GM15510 (cell line): Measurements from ENCODE around the gene SDR42E1.

Experiments
- POLR2A ChIP-seq: IDR thresholded peaks from 3 replicates; pipeline ENCODE4 v1.6.1; 2011; ENCODE audit warnings: borderline replicate concordance; ENCODE audit not compliant: insufficient read length; ENCODE audit errors: extremely low read depth

SDR42E1 gene

DNA sequence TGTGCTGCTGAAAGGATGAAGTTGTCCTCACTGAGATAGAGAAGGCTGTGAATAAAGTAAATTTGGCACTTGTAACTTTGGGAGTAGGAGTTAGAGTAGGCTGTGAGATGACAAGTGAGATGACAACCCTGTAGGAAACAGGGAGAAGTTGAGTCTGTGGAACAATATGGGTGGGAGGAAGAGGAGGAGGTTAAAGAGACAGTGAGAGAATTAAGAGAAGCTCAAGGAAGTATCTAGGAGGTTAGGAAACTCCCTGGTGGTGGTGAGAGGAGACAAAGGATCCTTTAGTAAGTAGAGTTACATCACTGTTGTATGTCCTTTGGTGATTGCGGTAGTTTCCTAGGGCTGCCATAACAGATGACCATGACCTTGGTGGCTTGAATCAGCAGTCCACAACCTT is 13.0 kb upstream of the SDR42E1 start:
- TF ChIP-seq POLR2A = no peak

DNA sequence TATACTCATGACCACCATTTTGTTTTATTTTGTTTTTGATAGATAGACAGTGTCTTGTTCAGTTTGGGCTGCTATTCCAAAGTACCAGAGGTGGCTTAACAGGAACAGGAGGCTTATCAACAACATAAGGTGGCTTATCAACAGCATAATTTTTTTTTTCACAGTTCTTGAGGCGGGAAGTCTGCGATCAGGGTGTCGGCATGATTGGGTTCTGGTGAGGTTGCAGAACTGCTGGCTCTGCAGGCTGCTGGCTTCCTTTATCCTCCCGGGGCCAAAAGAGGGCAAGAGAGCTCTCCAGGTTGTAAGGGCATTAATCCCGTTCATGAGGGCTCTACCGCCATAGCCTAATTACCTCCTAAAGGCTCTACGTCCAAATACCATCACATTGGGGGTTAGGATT is 11.9 kb upstream of the SDR42E1 start:
- TF ChIP-seq POLR2A = no peak

DNA sequence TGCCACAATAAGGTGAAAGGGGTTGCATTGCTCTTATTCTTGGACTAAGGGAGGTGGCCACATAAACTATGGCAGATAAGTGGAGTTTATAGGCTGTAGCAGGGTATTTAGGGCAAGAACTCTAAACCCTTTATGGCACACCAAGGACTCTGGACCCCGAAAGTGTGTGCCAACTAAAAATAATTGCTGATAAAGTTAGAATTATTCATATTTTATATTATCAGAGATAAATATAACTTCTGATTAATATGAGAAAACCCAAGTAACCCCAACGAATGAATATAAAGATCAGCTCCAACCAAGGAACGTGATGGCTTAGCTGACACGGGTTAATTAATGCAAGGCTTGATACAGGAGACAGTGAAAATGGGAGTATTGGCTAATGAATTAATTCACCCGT is 8.8 kb upstream of the SDR42E1 start:
- TF ChIP-seq POLR2A = no peak

DNA sequence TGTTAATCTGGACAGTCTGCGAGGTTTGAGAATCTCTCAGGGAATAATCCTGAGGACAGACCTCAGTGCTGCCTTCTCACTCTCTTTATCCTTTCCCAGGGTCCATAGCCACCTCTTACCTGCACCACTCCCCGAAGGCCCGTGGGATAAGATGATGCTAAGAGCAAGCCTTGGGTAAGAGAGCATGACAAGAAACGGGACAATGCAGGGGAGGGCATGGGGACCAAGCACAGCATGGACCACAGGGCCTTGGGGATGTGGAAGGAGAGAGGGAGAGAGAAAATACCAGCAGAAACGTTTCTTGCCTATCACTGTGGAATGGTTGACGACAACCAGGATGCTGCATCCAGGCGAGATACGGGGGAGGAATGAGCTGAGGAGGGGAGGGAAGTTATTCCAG is 8.3 kb upstream of the SDR42E1 start:
- no peak for TF ChIP-seq POLR2A

DNA sequence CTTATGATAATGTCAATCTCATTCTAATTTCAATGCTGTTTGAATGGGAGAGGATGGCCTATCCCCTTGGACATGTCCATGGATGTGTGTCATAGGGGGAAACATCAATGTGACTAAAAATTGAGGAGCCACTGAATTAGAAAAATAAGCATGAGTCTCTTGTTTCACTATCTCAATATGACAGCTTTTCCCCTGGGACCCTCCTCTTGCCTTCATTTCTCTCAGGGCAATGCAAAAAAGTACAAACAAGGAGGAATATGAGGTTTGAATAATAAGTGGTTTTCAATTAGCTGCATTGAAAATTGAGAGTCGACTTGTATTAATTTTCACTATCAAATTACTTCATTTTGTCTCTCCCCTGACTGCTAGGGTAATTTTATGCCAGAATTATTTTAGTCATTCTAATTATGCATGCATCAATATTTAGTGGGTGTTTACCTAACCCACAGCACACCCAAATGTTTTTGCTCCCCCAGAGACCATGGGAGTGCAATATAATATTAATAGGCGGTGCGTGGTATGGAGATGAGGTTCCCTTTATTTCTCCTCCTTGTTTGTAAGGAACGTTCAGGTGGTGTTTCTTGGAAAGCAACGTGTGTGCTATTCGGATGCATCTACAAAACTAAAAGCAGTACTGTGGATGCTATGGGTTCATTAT is 6.8 kb upstream of the SDR42E1 start:
- TF ChIP-seq POLR2A = no peak

DNA sequence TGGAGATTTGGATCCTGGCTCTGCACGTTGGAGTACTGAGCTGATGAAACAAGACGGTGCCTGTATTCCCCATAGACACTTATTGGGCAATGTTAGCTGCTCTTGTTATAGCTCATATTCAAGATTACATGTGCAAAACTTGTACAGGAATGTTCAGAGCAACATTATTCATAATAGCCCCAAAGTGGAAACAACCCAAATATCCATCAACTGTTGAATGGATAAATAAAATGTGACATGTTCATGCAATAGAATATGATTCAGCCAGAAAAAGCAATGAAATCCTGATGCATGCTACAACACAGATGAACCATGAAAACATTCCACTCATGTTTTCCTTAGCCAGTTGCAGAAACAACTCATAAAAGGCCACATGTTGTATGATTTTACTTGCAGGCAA is 5.7 kb upstream of the SDR42E1 start:
- no peak for TF ChIP-seq POLR2A

DNA sequence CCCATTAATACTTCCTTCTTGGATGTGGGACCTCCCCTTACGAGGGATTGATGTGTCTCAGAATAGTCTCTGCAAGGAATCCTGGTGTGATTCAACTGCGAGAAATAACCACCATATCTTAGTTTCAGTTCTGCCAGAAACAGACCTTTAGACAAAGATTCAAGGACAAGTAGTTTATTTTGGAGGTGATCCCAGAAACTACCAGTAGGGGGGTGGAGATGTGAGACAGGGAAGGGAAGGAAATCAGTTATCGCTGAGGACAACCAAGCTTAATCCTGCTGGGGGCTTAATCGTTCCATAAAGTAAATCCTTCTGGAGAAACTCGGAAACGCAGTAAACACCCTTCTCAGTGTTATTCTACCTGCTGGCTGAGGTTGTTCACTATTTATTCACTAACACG is 5.0 kb upstream of the SDR42E1 start:
- no peak for TF ChIP-seq POLR2A

DNA sequence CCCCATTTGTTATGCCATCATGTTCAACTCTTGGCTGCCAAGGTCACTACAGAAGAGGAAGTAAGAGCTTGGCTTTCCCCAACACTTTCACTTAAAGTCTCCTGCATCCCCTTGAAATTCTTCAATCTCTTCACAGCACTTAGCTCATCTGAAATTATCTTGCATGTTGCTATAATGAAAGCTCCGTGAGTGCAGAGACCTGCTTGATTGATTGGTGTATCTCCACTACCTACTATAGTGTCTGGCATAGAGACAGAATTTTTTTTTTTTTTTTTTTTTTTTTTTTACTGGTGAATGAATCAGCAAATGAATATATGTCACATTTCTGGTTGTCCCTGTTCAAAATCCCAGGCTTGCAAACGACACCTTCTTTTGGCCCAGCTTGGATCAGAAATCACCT is 1.9 kb upstream of the SDR42E1 start:
- no peak for TF ChIP-seq POLR2A

DNA sequence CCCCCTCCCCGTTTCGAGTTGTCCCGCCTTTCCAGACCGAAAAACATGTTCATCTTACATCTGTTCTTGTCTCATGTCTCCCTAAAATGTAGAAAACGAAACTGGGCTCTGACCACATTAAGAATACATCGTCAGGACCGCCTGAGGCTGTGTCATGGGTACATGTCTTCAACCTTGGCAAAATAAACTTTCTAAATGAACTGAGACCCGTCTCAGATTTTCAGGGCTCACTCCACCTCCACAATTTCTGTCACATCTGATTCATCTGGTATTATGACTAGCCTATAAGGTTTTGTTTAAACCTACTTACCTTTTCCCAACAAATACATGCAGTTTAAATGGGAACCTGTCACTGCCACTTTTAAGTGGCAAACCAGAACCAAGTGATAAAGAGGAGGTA is 621 bp downstream of the SDR42E1 start:
- no peak for TF ChIP-seq POLR2A

DNA sequence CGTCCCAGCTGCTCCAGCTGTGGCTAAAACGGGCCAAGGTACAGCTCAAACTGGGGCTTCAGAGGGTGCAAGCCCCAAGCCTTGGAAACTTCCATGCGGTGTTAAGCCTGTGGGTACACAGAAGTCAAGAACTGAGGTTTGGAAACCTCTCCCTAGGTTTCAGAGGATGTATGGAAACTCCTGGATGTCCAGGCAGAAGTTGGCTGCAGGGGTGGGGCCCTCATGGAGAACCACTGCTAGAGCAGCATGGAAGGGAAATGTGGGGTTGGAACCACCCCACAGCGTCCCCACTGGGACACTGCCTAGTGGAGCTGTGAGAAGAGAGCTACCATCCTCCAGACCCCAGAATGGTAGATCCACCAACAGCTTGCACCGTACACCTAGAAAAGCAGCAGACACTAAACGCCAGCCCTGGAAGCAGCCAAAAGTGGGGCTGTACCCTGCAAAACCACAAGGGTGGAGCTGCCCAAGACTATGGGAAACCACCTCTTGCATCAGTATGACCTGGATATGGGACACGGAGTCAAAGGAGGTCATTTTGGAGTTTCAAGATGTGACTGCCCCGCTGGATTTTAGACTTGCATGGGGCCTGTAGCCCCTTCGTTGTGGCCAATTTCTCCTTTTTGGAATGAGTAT is 2.2 kb downstream of the SDR42E1 start:
- no peak for TF ChIP-seq POLR2A

DNA sequence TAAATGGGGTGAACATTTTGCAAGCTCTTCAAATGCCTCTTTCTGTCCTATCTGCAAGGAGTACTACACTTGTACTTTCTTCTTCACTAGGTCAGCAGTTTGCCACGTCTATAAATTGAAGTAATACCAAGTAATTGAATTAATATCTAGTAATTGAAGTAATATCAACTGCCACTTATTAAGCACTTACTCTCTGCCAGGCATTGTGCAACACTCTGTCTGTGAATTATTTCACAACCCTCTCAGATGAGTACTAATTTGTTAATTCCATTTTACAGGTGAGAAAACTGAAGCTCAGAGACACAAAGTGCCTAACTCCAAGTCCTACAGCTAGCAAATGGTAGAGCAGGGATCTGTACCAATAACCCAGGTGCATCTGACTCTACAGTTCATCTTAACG is 4.1 kb downstream of the SDR42E1 start:
- no peak for TF ChIP-seq POLR2A

DNA sequence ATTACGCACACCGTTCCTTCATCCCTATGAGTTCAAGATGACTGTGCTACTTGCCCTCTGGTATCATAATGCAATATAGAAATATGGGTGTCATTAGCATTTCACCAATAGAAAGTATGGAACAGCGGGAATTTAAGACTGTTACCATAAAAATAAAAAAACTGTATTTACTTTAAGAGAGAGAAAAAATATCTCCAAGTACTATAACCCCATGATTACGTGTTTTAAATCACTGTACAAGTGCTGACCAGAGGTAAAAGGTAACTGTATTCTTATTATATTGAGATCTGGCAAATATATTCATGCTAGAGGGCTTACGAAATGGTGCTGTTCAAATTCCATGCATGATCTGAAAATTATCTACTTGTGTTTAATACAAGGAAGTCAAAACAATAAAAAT is 5.2 kb downstream of the SDR42E1 start:
- TF ChIP-seq POLR2A = no peak

DNA sequence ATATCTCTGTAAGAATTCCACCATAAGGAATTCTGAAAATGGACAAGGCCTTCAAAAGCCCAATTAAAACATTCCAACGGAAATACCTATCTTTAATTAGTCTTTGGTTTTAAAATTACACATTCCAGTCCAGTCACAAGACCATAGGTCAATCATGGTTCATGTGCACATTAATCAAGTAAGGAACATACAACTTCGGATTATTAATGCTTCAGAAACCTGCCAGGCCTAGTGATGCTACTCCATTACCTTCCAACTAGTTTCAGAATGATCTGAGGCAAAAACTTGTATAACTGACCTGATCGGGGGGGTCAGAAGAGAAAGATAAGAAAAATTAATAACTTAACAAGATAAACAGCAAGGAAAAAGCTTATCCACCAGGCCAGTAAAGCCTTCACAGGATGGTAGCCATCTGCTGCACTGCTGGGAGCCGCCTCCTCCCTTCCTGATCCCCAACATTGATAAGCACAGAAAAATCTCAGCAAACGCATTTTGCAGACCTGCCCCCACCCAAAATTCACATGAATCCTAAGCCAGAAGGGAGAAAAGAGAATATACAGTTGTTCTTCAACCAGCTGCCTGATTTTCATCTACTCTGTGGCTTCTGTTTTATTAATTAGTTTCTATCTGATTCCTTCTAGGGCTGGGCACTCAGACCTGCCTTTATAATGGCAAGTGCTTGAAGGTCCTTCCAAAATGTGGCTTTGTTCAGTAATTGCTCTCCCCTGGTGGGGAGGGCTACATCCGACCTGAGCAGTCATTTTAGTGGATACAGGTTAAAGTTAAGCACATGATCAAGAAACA is 6.0 kb downstream of the SDR42E1 start:
- TF ChIP-seq POLR2A = no peak

DNA sequence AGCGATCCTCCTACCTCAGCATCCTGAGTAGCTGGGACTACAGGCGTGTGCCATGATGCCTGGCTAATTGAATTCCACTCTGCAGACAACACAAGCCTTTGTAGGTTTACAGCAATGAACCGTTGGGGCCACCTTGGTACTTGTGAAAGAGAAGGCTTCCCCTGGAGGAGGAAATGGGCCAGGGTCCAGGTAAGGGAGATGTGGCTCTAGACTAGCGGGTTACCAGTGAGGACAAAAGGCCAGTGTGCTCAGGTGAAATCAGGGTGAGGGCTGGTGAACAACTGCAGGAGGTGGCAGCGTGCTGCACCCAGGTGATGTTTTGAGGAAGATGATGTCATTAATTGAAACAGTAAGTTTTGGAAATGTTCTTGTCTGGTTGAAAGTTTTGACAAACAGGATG is 6.7 kb downstream of the SDR42E1 start:
- TF ChIP-seq POLR2A = no peak

DNA sequence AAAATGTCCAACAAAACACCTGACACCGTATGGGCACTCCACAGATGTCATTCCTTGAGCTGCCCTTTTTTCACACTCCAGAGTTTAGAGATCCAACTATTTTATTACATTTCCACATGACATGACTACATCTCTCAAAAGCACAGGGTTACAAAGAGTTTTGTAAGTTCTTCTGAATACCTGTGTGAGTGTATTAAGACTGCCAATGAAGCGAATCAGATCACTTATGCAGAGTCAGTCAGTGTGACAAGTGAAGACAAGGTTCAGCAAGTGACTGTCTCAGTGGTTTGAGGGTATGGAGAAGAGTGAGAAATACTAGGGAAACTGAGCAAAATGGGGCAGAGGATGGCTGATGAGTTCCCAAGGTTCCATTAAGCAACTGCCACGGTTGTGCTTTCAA is 8.4 kb downstream of the SDR42E1 start:
- no peak for TF ChIP-seq POLR2A

DNA sequence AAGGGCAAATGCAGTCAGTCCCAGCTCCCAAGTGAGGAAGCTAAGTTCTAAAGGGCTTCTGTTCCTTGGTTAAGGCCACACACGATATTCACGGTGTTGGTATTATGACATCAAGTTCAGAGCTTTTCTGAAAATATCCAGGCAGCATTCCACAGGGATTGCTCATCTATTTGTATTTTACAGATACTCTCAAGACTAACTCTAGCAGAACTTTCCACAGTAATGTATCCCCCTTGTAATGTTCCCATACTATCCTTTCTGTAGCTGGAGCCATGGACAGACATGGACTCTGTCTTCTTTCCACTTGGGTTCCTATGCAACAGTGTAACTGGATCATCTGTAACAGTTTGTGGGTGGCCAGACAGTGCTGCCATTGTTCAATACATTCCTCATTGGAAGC is 13.5 kb downstream of the SDR42E1 start:
- TF ChIP-seq POLR2A = no peak

DNA sequence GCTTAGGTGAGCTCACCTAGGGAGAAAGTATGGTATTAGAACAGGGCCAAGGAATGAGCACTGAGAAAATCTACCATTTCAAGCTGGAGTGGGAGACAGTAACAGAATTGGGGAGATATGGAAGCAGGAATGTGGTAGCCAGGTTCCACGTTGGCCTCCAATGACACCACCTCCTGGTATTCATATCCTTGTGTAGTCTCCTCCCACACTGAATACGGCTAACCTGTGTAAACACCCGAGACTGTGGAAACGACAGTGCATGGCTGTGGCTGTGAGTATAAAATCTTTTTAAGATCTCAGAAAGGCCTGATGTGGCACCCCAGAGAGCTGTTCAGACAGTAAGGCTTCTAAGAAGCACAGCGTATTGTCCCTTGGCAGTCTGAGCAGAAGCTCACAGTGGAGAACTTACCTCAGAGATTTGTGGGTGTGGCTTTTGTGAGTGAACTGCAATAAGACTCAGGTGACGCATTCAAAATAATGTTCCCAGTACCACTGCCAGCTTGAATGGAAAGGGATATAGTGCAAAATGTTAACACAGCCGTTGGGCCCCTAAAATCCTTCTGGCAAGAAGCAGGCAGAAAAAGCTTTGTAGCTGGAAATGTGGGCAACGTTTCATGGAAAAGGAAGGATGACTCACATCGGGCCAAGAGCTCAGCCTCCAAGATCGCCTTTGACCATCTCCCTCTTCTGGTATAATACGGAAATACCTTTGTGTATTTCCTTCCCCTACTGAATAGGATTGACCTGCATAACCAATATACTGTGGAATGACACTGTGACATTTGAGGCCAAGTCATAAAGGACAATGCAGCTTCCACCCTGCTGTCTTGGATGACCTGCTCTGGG is 14.4 kb downstream of the SDR42E1 start:
- no peak for TF ChIP-seq POLR2A
